GM12874 (cell line): ENCODE data around the gene TNFRSF12A.

Experiments
- TF ChIP-seq, protein P1 (sequence below): IDR thresholded peaks from 2 replicates; pipeline ENCODE4 v1.5.1; 2011; ENCODE audit warnings: low read depth, mild to moderate bottlenecking, control low read depth, low read length, moderate library complexity; ENCODE audit not compliant: insufficient read depth

TNFRSF12A gene

GRCh38 chr16:3029491-3030221, 9.5 kb downstream of the TNFRSF12A start:
- TF ChIP-seq, protein P1, sequence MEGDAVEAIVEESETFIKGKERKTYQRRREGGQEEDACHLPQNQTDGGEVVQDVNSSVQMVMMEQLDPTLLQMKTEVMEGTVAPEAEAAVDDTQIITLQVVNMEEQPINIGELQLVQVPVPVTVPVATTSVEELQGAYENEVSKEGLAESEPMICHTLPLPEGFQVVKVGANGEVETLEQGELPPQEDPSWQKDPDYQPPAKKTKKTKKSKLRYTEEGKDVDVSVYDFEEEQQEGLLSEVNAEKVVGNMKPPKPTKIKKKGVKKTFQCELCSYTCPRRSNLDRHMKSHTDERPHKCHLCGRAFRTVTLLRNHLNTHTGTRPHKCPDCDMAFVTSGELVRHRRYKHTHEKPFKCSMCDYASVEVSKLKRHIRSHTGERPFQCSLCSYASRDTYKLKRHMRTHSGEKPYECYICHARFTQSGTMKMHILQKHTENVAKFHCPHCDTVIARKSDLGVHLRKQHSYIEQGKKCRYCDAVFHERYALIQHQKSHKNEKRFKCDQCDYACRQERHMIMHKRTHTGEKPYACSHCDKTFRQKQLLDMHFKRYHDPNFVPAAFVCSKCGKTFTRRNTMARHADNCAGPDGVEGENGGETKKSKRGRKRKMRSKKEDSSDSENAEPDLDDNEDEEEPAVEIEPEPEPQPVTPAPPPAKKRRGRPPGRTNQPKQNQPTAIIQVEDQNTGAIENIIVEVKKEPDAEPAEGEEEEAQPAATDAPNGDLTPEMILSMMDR, result no peak

GRCh38 chr16:3030222-3031212, 10.3 kb downstream of the TNFRSF12A start:
- TF ChIP-seq, protein P1, result no peak

- TF ChIP-seq, protein P1, result no peak
Measured at GRCh38 chr16:3032624-3033023, 12.5 kb downstream of the TNFRSF12A start.

DNA sequence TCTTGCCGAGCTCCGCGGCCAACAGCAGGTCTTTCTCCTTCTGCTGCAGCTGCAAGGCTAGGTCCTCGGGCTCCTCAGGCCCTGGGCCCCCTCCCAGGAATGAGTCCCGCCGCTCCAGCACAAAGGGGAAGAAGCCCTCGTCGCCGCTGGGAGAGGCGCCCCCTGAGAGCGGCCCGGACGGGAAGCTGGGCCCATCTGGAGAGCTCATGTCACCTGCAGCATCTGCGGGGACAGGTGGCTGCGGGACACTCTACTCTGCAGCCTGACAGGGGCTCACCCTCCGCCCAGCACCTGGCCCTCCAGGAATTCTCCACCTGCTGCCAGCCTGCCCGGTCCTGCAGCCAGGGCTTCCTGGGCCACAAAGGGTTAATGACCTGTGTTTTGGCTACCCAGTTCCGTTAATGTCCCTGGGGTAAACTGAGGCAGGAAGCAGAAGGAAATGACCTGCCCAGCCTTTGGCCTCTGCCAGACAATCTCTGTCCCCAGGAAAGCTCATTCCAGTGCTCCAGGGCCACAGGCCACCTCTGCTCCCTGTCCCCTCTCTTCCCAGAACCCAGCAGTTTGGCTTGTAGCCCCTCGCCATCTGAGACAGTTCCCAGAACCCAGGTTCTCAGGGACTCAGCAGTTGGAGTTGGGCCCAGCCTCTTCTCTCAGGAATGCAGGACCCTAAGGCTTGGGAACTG, 15.3 kb downstream of the TNFRSF12A start:
- TF ChIP-seq, protein P1, result no peak

GRCh38 chr16:3035972-3036725, 16.0 kb downstream of the TNFRSF12A start:
- TF ChIP-seq, protein P1, result no peak

- TF ChIP-seq, protein P1, result no peak
Measured at GRCh38 chr16:3036726-3037315, 16.7 kb downstream of the TNFRSF12A start, which contains the start of gene BICDL2. TSS of gene BICDL2 (minus strand) at chr16:3036944. CDS start at chr16:3035496, 1,448 bp downstream.
